AML-193 (cell line): ENCODE results near the gene TGM1.

Experiments used
- DNase-seq, 2 experiments: peaks; one replicate each; lab custom pipeline; 2025; lab: John Stamatoyannopoulos, UW

The TGM1 gene

DNA sequence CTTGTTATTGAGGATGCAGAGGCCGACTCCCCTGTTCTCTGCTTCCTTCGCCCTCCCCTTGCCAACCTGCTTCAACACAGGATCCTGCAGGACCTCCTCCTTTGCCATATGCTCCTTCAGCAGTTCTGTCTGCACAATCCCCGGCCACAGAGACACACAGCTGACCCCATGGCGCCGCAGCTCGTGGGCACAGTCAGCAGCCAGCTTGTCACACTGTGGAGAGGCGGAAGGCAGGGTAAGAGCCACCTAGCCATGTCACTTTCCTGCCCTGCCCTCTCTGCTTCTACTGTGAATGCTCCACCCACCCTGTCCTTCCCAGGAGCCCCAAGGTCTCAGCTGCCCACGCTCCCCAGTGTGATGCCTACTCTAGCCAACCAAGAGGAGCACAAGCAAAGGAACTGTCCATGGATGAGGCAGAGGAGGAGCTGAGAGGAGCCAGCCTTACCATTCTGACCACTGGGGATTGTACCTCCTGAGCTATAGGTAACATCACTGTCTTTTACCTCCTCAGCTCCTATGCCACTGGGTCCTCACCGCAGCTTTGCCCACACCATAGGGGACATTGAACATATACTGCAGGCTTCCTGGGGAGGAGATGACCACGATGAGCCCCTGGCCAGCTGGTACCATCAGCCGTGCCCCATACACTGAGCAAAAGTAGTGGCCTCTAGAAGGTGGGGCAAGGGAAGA lies 29.3 kb upstream of the TGM1 start:
- no peak for DNase-seq

DNA sequence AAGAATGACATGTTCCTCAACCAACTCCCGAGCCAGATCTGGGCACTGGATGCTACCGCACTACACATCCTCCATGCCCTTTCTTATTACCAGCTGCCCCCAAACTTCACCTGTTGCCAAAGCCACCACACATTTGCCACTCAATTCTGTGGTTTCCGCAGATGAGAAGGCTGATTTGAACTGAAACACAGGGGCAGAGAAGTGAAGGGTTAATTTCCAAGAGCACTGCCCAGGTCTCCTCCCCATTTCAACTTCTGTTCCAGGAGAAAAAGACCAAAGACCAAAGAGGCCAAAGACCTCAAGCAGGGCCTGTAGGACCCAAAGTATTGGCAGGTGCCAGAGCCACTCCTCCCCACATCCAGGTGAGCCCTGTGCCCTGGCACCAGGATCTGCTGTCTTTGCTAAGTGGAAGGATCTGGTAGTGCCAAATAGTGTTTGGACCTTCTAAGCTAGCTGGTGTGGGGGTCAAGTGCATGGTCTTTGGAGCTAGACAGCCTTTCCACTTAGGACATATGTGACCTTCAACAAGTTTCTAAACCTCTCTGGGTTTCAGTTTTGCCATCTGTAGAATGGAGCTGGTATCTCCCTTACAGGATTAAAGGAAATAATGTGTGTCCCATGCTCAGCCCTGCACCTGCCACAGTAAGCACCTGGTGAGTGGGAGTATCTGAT lies 28.6 kb upstream of the TGM1 start:
- DNase-seq = no peak

DNA sequence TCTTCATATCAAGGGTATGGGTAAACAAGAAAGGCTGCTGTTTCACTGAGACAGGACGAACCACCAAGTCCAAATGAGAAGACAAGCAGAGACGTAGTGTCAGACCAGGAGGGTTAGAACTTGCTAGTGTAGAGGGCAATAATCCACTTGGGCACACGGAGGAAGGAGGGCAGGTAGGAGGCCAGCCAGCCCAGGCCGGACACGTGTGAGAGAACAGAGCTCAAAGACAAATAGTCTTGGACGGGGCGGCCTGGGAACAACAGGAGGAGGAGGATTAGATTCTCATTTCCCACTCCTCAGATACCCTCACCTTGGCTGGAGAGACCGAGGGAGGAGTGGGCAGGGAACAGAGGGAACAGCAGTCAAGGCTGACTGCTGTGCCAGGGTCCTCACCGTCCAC lies 27.8 kb upstream of the TGM1 start:
- no peak for DNase-seq

DNA sequence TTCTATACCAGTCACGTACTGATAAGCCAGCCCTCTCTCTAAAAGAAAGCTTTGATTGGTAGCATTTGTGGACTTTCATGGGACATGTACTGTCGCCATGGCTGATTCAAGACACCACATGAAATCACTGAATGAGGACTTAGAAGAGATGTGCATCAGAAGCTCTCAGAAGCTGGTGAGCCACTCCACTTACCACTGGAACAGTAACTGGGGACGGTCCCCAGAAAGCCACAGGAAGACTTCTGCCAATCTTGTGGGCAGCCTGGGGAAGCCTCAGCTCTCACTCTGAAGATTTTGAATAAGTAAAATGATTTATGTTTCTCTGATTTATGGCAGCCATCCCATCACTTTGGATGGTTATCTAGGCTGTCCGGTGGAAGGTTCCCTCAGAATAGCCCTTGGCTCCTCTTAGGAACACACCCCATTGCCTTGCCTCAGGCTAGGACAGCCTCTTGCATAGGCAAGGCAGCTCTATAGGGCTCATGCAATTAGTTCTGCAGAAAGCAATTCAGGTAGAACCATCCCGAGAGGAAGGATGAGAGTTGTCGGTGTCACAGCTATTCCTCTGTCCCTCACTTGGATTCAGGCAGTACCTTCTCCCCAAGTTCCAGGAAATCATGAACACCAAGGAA lies 26.8 kb upstream of the TGM1 start:
- no peak for DNase-seq

- no peak for DNase-seq
Observed at GRCh38 chr14:24286996-24287395, 24.0 kb upstream of the TGM1 start.

GRCh38 chr14:24285351-24285750 lies 22.4 kb upstream of the TGM1 start:
- no peak for DNase-seq

GRCh38 chr14:24284501-24285035 lies 21.6 kb upstream of the TGM1 start:
- DNase-seq = no peak

DNA sequence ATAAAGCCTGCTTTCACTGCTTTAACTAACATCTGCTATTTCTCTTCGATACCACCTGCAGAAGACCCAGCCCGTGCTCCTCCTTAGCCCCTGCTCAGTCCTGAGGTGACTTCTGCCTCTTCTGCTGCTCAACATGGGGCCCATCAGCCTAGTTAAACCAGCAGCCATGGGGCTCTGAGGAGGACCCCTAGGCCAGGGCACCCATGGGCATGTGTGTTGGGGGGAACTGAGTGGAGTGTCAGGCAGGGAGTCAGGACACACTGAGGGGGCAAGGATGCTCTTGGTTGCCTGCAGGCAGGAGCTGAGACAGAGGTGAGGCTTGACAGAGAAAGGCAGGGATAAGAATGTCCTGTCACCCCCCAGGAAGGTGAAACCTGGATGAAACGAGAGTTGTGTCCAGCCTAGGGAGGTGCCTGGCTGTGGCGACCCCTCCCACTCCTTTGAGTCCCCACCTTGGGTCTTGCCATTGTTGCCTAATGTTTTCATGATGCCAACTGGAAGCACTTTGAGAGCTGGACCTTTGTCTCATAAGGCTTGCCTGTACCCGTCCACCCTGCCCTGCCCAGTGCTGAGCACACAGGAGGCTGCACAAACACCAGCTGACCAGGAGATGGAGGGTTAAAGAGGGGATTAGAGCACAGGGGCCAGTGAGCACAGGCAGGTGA lies 21.0 kb upstream of the TGM1 start:
- DNase-seq = no peak

DNA sequence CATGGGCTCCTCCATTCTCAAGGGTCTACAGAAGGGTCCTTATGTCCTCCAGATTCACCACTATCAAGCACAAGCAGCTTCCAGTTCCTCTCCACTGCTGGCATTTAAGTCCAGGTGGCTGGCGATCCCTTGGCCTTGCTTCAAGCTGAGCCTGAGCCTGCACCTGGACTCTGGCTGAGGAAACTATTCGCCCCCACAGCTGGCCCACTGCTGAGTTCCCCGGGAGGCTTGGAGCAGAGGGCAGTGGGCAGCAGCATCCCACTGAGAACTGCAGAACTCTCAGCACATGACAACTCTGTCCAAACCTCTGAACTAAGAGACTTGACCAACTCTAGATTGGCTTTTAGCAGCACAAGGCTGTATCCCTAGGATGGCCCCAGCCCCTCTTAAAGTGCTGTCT lies 19.8 kb upstream of the TGM1 start:
- no peak for DNase-seq

GRCh38 chr14:24281636-24282035 lies 18.7 kb upstream of the TGM1 start:
- DNase-seq = peak in 1 of 2 experiments; percentile 2

GRCh38 chr14:24280797-24281460 lies 18.0 kb upstream of the TGM1 start:
- no peak for DNase-seq

DNA sequence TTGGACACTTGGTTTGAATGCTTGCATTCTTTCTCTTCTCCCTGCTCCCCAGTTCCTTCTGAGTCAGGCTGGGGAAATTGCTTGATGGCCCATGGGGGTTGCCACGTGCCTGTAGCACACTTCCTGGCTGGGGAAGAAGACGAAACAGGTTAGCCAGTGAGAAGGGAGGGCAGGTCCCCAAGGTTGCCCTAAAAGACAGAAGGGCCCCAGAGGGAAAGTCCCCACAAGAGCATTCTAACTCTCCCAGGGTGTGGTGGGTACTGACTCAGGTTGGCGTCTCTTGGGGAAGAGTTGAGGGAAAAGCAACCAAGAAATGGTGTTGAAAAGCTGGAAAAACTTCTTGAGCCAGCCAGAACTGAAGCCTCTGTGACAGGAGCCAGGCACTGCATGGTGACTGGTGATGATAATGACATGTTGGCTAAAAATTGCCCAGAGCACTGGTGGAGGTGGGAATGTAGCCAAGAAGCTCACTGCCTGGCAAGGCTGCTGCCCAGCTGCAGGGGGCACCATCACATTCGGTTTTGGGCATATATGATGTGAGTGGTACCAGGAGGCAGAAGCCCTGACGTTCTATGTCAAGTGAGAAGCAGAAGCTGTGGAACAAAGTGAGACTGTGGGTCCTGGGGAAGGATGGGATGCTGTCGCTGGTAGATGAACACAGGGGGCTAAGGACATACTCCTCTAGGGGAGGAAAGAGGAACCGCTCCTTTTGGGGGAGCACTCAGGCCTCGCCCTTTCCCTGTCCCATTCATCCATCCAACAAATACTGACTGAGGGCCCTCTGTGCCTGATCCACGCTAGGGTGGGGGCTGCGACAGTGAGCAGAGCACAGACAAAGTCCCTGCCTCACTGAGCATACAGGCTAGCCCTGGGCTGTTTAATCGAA lies 16.6 kb upstream of the TGM1 start:
- peak; percentile 26 to 38 for DNase-seq

DNA sequence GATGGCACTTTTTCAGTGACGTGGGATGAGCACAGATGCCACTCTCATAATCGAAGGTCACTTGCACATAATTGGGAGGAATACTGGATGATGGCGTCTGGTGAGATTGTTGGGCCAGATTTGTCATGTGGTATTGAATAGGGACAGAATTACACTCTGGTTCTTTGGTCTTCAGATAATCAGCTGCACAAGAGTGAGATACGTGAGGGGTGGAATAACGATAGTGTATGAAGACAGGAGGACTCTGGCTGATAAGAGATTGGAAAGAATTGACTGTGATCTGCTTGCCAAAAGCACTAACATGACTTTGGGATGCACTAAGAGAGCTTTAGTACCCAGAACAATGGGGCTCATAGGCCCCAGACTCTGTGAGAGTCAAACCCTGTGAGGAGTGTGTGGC lies 15.4 kb upstream of the TGM1 start:
- DNase-seq = no peak

DNA sequence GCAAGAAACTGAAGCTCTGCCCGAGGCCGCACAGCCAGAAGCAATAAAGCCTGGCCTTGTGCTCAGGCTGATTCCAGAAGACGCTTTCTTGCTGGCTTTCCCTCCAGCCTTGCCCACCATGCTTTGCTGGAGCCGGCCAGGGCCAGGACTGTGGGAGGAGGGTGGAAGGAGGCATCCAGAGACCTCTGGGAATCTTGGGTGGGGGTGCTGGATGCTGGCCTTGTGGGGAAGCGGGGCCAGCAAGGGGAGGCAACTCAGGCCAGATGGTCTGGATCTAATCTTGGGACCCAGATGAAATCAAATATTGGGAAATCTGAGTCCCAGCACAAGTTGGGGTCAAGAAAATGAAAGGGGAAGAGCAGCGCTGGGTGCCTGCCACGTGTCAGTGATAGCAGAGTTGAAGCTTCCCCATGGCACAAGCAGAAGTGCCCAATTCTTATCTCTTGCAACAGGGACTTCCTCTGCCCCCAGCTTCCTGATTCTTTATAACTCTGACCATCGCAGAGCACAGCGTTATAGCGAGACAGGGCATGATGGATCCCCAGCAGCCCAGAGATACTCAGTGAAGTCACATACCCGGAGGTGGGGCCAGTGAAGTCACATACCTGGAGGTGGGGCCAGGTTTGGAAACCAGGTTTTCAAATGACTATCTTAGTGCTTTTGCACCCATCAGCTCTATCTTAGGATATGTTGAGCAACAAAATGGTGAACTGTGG lies 14.8 kb upstream of the TGM1 start:
- peak; percentile 81 to 82 for DNase-seq

GRCh38 chr14:24277071-24277470 lies 14.1 kb upstream of the TGM1 start:
- DNase-seq = no peak

GRCh38 chr14:24274101-24274543 lies 11.1 kb upstream of the TGM1 start:
- peak; percentile 44 to 55 for DNase-seq

DNA sequence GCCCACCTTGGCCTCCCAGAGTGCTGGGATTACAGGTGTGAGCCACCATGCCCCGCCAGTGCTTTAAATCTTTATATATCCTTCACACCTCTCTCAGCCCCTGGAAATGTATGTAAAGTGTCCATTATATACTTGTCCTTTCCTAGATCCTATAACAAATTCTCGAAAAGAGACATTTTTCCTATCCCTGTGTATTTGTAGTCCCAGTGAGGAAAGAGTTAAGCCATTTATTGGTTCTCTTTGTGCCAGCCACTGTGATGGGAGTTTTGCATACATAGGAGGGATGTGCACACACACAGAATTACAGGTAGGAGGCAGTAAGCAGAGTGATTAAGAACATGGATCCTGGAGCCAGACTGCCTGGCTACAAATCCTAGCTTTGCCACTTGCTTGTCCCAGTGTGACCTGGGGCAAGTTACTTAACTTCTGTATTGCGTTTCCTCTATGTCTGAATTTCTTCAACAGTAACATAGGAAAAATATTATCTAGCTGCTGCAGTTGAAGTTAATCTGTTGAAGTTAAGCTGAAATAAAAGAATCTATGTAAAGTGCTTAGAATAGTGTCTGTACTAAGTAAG lies 10.5 kb upstream of the TGM1 start:
- peak; percentile 44 to 54 for DNase-seq

GRCh38 chr14:24272467-24272866 lies 9.5 kb upstream of the TGM1 start:
- DNase-seq = no peak

- no peak for DNase-seq
Observed at GRCh38 chr14:24271834-24272263, 8.9 kb upstream of the TGM1 start.
